DND-41 (cell line): ENCODE results near the gene PPP1R12A.

Source experiments
- EZH2 ChIP-seq: IDR thresholded peaks from 3 replicates; pipeline ENCODE4 v1.6.1; 2012; ENCODE audit warnings: borderline replicate concordance, low read depth, mild to moderate bottlenecking, moderate library complexity, low read length, inconsistent platforms; ENCODE audit not compliant: severe bottlenecking
- TF ChIP-seq, protein P1 (sequence below): IDR thresholded peaks from 2 replicates; pipeline ENCODE4 v1.5.1; 2012; ENCODE audit warnings: borderline replicate concordance, low read length, moderate library complexity, mild to moderate bottlenecking; ENCODE audit not compliant: poor library complexity, severe bottlenecking; ENCODE audit errors: extremely low read depth

DNA sequence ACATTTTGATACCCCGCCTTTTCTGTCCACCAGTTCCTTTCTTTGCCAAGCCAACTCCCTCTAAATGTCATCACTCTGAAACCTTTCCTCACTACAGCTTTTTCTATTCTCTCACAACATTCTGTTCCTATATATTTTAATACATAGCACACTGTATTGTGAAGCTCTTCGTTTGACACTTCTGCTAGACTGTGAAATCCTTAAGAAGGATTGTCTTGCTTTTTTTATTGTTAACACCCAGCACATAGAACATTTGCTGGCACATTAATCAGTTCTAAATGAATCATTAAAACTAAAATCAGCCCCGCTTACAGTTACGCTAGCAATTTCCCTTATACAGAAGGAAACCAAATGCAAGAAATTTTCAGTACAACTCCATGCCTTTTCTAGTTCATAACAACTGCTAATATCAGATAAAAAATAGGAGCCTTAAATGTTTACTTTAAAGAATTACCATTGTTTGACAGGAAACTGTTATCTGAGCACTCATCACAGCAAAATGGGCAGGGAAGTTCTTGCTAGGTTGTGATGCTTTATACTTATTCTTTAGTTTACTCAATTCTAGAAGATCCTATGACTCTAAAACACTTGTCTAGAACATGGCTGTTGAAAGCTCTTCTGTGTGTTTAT, 93.5 kb downstream of the PPP1R12A start:
- TF ChIP-seq, protein P1, sequence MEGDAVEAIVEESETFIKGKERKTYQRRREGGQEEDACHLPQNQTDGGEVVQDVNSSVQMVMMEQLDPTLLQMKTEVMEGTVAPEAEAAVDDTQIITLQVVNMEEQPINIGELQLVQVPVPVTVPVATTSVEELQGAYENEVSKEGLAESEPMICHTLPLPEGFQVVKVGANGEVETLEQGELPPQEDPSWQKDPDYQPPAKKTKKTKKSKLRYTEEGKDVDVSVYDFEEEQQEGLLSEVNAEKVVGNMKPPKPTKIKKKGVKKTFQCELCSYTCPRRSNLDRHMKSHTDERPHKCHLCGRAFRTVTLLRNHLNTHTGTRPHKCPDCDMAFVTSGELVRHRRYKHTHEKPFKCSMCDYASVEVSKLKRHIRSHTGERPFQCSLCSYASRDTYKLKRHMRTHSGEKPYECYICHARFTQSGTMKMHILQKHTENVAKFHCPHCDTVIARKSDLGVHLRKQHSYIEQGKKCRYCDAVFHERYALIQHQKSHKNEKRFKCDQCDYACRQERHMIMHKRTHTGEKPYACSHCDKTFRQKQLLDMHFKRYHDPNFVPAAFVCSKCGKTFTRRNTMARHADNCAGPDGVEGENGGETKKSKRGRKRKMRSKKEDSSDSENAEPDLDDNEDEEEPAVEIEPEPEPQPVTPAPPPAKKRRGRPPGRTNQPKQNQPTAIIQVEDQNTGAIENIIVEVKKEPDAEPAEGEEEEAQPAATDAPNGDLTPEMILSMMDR, result no peak
- TF ChIP-seq EZH2, result no peak
